GM18499 (cell line): ENCODE data around the gene BTNL9.
"Not testable (repeated sequence)": the region's sequence is repeated elsewhere in the genome, so short reads cannot be mapped to it uniquely, and the experiment has no call there.

Experiments
- ATAC-seq: cut with Tn5 transposase; IDR thresholded peaks from one replicate; pipeline ENCODE4 v1.9.1; 2021; ENCODE audit warnings: moderate number of reproducible peaks; ENCODE audit not compliant: insufficient read depth, unreplicated experiment

BTNL9 gene

GRCh38 chr5:181039931-181040630, at the start of gene BTNL9:
Gene BTNL9 (plus strand): TSS chr5:181040266. CDS start chr5:181045490, 5,224 bp downstream.
- ATAC-seq, result no peak

- no peak for ATAC-seq
Measured at GRCh38 chr5:180990882-180991242, 49.2 kb upstream of the BTNL9 start.

- no peak for ATAC-seq
Measured at GRCh38 chr5:181001947-181002346, 38.1 kb upstream of the BTNL9 start.

GRCh38 chr5:181005791-181006190, 34.3 kb upstream of the BTNL9 start:
- ATAC-seq, result no peak

GRCh38 chr5:181008136-181008535, 31.9 kb upstream of the BTNL9 start:
- no peak for ATAC-seq

- ATAC-seq, result not testable (repeated sequence)
Measured at GRCh38 chr5:181010018-181010417, 30.0 kb upstream of the BTNL9 start.

- ATAC-seq, result not testable (repeated sequence)
Measured at GRCh38 chr5:181014654-181015053, 25.4 kb upstream of the BTNL9 start.

- ATAC-seq, result not testable (repeated sequence)
Measured at GRCh38 chr5:181017448-181017847, 22.6 kb upstream of the BTNL9 start.

- no peak for ATAC-seq
Measured at GRCh38 chr5:181020688-181021087, 19.4 kb upstream of the BTNL9 start.

- no peak for ATAC-seq
Measured at GRCh38 chr5:181024245-181025064, 15.6 kb upstream of the BTNL9 start.

GRCh38 chr5:181027452-181028031, 12.5 kb upstream of the BTNL9 start:
- ATAC-seq, result no peak

- no peak for ATAC-seq
Measured at GRCh38 chr5:181028032-181028819, 11.8 kb upstream of the BTNL9 start.

GRCh38 chr5:181031716-181032115, 8.3 kb upstream of the BTNL9 start:
- ATAC-seq, result no peak

- no peak for ATAC-seq
Measured at GRCh38 chr5:181035991-181036815, 3.9 kb upstream of the BTNL9 start.

GRCh38 chr5:181036816-181037364, 3.2 kb upstream of the BTNL9 start:
- no peak for ATAC-seq

GRCh38 chr5:181037365-181037861, 2.7 kb upstream of the BTNL9 start:
- ATAC-seq, result no peak

- ATAC-seq, result no peak
Measured at GRCh38 chr5:181039471-181039870, 595 bp upstream of the BTNL9 start.

GRCh38 chr5:181040631-181040945, 522 bp downstream of the BTNL9 start:
- no peak for ATAC-seq

- ATAC-seq, result no peak
Measured at GRCh38 chr5:181041043-181041442, 977 bp downstream of the BTNL9 start.
